Measurements from ENCODE around the gene TMIE.

DNA sequence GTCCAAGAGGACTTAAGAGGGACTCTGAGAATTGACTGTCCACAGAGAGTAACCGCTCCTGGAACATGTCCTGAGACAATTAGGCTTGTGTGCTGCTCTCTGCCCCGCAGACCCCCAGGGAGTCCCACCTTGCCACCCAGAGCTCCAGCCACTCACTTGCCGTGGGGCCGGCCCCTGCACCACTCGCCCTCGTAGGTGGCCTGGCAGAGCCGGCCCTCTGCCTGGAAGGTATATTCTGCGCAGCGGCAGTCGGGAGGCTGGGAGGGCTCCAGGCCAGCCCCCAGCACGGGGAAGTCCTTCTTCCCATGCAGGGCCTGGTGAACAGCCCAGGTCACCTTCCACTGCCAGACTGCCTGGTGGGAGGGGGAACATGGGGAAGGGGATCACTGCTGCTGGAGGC lies 18.2 kb upstream of the TMIE start:
- TF ChIP-seq, protein P1, sequence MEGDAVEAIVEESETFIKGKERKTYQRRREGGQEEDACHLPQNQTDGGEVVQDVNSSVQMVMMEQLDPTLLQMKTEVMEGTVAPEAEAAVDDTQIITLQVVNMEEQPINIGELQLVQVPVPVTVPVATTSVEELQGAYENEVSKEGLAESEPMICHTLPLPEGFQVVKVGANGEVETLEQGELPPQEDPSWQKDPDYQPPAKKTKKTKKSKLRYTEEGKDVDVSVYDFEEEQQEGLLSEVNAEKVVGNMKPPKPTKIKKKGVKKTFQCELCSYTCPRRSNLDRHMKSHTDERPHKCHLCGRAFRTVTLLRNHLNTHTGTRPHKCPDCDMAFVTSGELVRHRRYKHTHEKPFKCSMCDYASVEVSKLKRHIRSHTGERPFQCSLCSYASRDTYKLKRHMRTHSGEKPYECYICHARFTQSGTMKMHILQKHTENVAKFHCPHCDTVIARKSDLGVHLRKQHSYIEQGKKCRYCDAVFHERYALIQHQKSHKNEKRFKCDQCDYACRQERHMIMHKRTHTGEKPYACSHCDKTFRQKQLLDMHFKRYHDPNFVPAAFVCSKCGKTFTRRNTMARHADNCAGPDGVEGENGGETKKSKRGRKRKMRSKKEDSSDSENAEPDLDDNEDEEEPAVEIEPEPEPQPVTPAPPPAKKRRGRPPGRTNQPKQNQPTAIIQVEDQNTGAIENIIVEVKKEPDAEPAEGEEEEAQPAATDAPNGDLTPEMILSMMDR (conservative IDR thresholded peaks at IDR 0.05; ENCODE audit: low read depth, low read length): no peak
- TF ChIP-seq MXI1 (IDR thresholded peaks at IDR 0.05; ENCODE audit: borderline replicate concordance, low read depth, low read length): no peak
- no peak for TF ChIP-seq SMC3 (IDR thresholded peaks at IDR 0.05; ENCODE audit: low read depth, low read length)
- TF ChIP-seq CEBPB (IDR thresholded peaks at IDR 0.05; ENCODE audit: low read depth, low read length): no peak
- TF ChIP-seq BHLHE40 (IDR thresholded peaks at IDR 0.05; ENCODE audit: low read depth, low read length): no peak
- TF ChIP-seq RCOR1 (IDR thresholded peaks at IDR 0.05; ENCODE audit: insufficient replicate concordance, low read length): no peak
- no peak for TF ChIP-seq POLR2A (IDR thresholded peaks at IDR 0.05; ENCODE audit: low read depth, low read length)
- no peak for TF ChIP-seq RFX5 (IDR thresholded peaks at IDR 0.05; ENCODE audit: low read depth, low read length)
- TF ChIP-seq RAD21 (IDR thresholded peaks at IDR 0.05; ENCODE audit: low read length): no peak

All from IMR-90 (cell line).